ENCODE data around the gene TMPRSS7.
A peak's percentile ranks its signal among the peaks of the same experiment; 100 is the strongest.

Gene TMPRSS7

GRCh38 chr3:112061152-112061551 lies 26.6 kb downstream of the TMPRSS7 start:
- DNase-seq, result no peak

- peak; percentile 73 to 74 for DNase-seq
These were observed 38.0 kb downstream of the TMPRSS7 start for GRCh38 chr3:112072387-112073060.

GRCh38 chr3:112074006-112074405 lies 39.5 kb downstream of the TMPRSS7 start:
- no peak for DNase-seq

- peak in 1 of 2 donors; percentile 40 for DNase-seq
These were observed 40.3 kb downstream of the TMPRSS7 start for GRCh38 chr3:112074616-112075497.

- DNase-seq, result no peak
These were observed 43.9 kb downstream of the TMPRSS7 start for GRCh38 chr3:112078125-112079083.

GRCh38 chr3:112083239-112083638 lies 48.7 kb downstream of the TMPRSS7 start:
- DNase-seq, result no peak

GRCh38 chr3:112084980-112085705 lies 50.6 kb downstream of the TMPRSS7 start:
- no peak for DNase-seq

GRCh38 chr3:112085735-112086075 lies 51.2 kb downstream of the TMPRSS7 start:
- no peak for DNase-seq

GRCh38 chr3:112086076-112086854 lies 51.7 kb downstream of the TMPRSS7 start, which contains the start of gene C3orf52:
TSS of gene C3orf52 (plus strand) at chr3:112086389. CDS start at chr3:112086408, 19 bp downstream.
- peak; percentile 53 to 60 for DNase-seq

GRCh38 chr3:112086875-112087524 lies 52.5 kb downstream of the TMPRSS7 start:
- DNase-seq, result no peak

- no peak for DNase-seq
These were observed 53.2 kb downstream of the TMPRSS7 start for GRCh38 chr3:112087746-112088145.

- no peak for DNase-seq
These were observed 54.4 kb downstream of the TMPRSS7 start for GRCh38 chr3:112088944-112089343.

GRCh38 chr3:112089956-112090886 lies 55.7 kb downstream of the TMPRSS7 start:
- DNase-seq, result no peak

GRCh38 chr3:112090887-112091586 lies 56.5 kb downstream of the TMPRSS7 start:
- DNase-seq, result no peak

- DNase-seq, result no peak
These were observed 58.1 kb downstream of the TMPRSS7 start for GRCh38 chr3:112092496-112093179.

GRCh38 chr3:112093180-112093522 lies 58.6 kb downstream of the TMPRSS7 start:
- no peak for DNase-seq

GRCh38 chr3:112095731-112096130 lies 61.2 kb downstream of the TMPRSS7 start:
- DNase-seq, result no peak

GRCh38 chr3:112096176-112096575 lies 61.6 kb downstream of the TMPRSS7 start:
- DNase-seq, result no peak

- no peak for DNase-seq
These were observed 62.8 kb downstream of the TMPRSS7 start for GRCh38 chr3:112097378-112097777.
